Measurements from ENCODE around the gene MRPS7. TPM values are rescaled to one million over a fixed set of nuclear protein-coding genes. Genes with fewer than 3 reads are reported as not detected.
"Not testable (repeated sequence)": the region's sequence is repeated elsewhere in the genome, so short reads cannot be mapped to it uniquely, and the experiment has no call there.

The MRPS7 gene
- total RNA-seq, 1 donor from 2014 or later, result 24.1 TPM

- intact Hi-C loops (cut with DNase I), result loop anchor here (5.0 kb wide), 2 partner anchors 133 to 162 kb away; partner anchors contain the start of gene GRB2
- no peak for DNase-seq (ENCODE audit: low spot score in 2 of 2)
Observed at GRCh38 chr17:75273977-75274708, 12.5 kb downstream of the MRPS7 start.

GRCh38 chr17:75277664-75278071 is 16.0 kb downstream of the MRPS7 start:
- intact Hi-C loops (cut with DNase I), result no loop called here

More at GRCh38 chr17:75273977-75274708, 12.5 kb downstream of the MRPS7 start:
- H3K9me3 ChIP-seq, result no peaks in the 10 kb centered on the region
- no peak for TF ChIP-seq CTCF (IDR thresholded peaks at IDR 0.05)
- peaks cover 15 to 22% of the 10 kb centered on the region in 2 donors for H3K4me1 ChIP-seq
- H3K27me3 ChIP-seq, result no peaks in the 10 kb centered on the region
- no peaks in the 10 kb centered on the region for H3K36me3 ChIP-seq
- H3K27ac ChIP-seq, result no peak overlapping the region
- H3K4me3 ChIP-seq, result no peak overlapping the region

GRCh38 chr17:75280189-75280588 is 18.5 kb downstream of the MRPS7 start:
- H3K4me3 ChIP-seq; H3K27ac ChIP-seq; H3K9me3 ChIP-seq; intact Hi-C loops (cut with DNase I); H3K27me3 ChIP-seq; H3K4me1 ChIP-seq; DNase-seq (ENCODE audit: low spot score in 2 of 2): not testable (repeated sequence)
- peaks cover 10 to 15% of the 10 kb centered on the region in 2 donors for H3K36me3 ChIP-seq

More at GRCh38 chr17:75277664-75278071, 16.0 kb downstream of the MRPS7 start:
- Histone ChIP-seq H3K9me3 (no peaks in the 10 kb centered on the region), H3K27me3 (no peaks in the 10 kb centered on the region), H3K4me1 (peaks cover 0 to 3% of the 10 kb centered on the region in 2 donors), H3K4me3 (no peak overlapping the region), H3K27ac (no peak overlapping the region), H3K36me3 (peaks cover 10 to 15% of the 10 kb centered on the region in 2 donors)
- no peak for TF ChIP-seq CTCF (IDR thresholded peaks at IDR 0.05)
- no peak for DNase-seq (ENCODE audit: low spot score in 2 of 2)

- intact Hi-C loops (cut with DNase I), result no loop called here
- no peaks in the 10 kb centered on the region for H3K4me1 ChIP-seq
- H3K4me3 ChIP-seq, result no peak overlapping the region
- peaks cover 10 to 22% of the 10 kb centered on the region in 2 donors for H3K36me3 ChIP-seq
- no peaks in the 10 kb centered on the region for H3K27me3 ChIP-seq
- no peak for DNase-seq (ENCODE audit: low spot score in 2 of 2)
- H3K9me3 ChIP-seq, result no peaks in the 10 kb centered on the region
- H3K27ac ChIP-seq, result no peak overlapping the region
- no peak for TF ChIP-seq CTCF (IDR thresholded peaks at IDR 0.05)
Observed at GRCh38 chr17:75285123-75285522, 23.4 kb downstream of the MRPS7 start.

GRCh38 chr17:75287221-75287620 is 25.5 kb downstream of the MRPS7 start:
- Histone ChIP-seq H3K27ac (no peak overlapping the region), H3K4me1 (no peaks in the 10 kb centered on the region), H3K4me3 (no peak overlapping the region), H3K9me3 (no peaks in the 10 kb centered on the region), H3K27me3 (no peaks in the 10 kb centered on the region), H3K36me3 (peaks cover 2 to 10% of the 10 kb centered on the region in 2 donors)
- no peak for DNase-seq (ENCODE audit: low spot score in 2 of 2)
- intact Hi-C loops (cut with DNase I), result no loop called here
- no peak for TF ChIP-seq CTCF (IDR thresholded peaks at IDR 0.05)

GRCh38 chr17:75288359-75288758 is 26.7 kb downstream of the MRPS7 start:
- no peaks in the 10 kb centered on the region for H3K4me1 ChIP-seq
- H3K27me3 ChIP-seq, result no peaks in the 10 kb centered on the region
- H3K9me3 ChIP-seq, result no peaks in the 10 kb centered on the region
- intact Hi-C loops (cut with DNase I), result no loop called here
- H3K27ac ChIP-seq, result no peak overlapping the region
- no peak for TF ChIP-seq CTCF (IDR thresholded peaks at IDR 0.05)
- no peak for DNase-seq (ENCODE audit: low spot score in 2 of 2)
- peaks cover 0 to 7% of the 10 kb centered on the region in 2 donors for H3K36me3 ChIP-seq
- H3K4me3 ChIP-seq, result peak overlapping the region; percentile 69 to 80

All from ascending aorta (tissue), 2 donors.